Anterior cingulate cortex (tissue), 58 donors: Measurements from ENCODE around the gene SH3YL1.
A peak's percentile ranks its signal among the peaks of the same experiment; 100 is the strongest.

Source experiments
- DNase-seq, 58 donors: peaks; one replicate each; lab custom pipeline; 2025; lab: John Stamatoyannopoulos, UW

SH3YL1 gene, protein sequence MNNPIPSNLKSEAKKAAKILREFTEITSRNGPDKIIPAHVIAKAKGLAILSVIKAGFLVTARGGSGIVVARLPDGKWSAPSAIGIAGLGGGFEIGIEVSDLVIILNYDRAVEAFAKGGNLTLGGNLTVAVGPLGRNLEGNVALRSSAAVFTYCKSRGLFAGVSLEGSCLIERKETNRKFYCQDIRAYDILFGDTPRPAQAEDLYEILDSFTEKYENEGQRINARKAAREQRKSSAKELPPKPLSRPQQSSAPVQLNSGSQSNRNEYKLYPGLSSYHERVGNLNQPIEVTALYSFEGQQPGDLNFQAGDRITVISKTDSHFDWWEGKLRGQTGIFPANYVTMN

DNA sequence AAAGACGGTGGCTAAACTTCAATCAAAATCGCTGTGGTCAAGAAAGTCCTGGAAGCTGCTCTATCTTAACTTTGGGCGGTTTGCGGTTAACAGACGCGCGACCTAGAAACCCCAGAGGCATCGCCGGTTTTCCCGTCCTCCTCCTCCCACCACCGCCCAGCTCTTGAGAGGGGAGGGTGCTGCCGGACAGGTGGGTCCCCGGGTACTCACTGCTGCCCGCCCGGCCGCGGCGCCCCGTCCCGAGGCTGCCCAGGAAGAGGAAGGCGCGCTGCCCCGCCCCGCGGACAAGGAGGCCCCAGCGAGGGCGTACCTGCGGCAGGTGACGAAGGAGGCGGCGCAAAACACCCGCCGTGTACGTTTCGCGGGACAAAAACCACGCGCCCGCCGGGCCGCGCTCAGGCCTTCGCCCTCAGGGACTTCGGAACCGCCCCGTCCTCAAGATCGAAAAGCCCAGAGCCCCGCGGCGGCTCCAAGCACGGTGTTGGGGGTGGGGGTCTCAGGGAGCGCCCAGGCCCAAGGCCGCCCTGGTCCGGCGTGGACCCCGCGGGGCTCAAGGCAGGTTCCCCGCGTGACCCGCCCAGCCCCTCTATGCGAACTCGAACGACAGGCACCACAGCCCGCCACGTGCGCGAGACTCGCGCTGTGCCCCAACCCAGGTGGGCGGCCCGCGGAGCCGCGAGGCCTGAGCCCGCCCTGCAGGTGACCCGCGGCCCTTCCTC lies at the start of gene SH3YL1:
Gene SH3YL1 (minus strand): TSS at position 259 of the 719 bp plus-strand sequence. CDS start 48 bp downstream, at position 211.
- no peak for DNase-seq

DNA sequence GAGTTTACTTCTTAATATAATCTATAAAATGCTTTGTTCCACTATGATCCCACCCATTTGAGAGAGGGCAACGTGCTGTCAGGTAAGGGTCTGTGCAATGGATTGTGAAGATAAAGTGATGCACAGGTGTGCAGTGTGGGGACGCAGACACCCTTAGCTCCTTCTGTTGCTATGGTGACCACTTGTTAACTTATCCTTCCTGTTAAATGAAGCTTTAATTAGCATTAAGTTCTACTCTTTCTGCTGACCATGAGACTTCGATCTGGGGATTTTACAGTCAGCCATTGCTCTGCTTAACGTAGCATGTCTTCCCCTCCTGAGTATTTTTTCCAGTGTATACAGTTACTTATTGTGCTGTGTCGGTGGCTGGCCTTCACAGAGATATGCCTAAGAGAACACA lies 47.2 kb upstream of the SH3YL1 start:
- no peak for DNase-seq

DNA sequence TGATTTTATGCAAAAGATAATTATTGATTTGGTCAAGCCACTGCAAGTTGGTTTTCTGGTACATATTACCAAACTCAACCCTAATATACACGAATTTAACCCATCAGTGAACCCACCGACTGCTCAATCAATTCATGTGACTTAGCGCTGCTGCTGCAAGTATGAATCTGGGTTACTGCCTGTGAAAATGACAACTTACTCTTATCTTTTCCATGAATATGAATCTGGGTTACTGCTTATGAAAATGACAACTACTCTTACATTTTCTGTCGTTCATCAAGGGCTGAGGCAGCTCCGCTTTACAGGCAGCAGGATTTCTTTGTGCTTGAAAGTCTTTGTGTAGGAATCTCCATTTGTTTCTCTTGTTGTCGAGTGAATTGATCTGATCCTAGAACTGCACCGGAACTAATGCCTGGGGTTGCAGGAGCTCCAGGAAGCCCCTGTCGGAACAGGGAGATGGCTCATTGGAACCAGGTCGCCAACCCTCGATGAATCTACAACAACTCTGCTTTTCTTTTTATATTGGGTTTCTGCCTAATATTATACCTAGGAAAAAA lies 46.2 kb upstream of the SH3YL1 start:
- no peak for DNase-seq

DNA sequence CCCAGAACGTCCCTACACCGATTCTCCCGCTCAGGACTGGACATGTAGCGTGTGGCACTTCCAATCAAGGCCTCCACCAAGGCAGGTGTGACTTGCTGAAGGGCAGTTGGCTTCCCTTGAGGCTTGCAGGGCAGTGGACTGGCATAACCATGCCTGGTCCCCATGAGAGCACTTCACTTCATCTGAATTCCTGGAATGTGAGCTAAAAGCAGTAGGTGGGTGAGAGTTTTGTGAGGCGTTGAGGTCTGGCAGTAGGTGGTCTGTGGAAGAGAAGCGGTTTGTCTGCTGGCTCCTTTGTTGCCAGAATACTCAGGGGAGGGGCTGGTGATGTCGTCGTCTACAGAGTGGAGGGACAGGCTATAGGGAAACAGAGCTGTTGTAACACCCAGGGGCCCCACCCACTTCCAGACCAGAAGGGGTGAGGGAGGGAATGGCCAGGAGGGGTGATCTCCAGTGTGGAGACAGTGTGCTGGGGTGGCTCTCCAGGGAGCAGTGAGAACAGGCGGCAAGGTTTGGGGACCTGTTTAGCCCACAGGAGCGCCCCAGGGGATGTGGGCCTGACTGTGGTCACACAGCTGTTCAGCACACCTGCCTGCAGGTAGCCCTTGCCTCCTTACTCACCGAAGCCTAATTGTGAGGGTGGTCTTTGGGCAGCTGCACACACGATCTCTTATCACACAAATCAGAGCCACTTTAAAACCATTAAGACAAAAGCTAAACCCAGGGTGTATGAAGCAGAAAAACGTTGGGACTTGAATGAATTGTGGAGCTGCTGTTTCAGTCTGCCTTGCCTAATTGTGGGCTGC lies 45.5 kb upstream of the SH3YL1 start:
- no peak for DNase-seq

DNA sequence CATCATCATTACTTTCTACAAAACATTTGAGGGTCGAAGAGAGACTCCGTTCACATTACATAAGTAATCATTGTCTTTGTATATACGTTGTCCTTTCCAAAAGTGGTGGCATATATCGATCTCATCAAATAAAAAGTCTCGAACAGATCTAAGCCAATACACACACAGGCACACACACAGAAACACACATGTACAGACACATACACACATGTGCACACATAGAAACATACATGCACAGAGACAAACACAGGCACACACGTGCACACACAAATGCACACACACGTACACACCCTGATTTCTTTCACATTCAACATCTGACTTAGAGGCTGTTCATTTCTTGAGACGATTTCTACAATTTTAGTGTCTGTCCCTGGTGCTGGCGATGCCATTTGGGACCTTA lies 41.5 kb upstream of the SH3YL1 start:
- DNase-seq: no peak

DNA sequence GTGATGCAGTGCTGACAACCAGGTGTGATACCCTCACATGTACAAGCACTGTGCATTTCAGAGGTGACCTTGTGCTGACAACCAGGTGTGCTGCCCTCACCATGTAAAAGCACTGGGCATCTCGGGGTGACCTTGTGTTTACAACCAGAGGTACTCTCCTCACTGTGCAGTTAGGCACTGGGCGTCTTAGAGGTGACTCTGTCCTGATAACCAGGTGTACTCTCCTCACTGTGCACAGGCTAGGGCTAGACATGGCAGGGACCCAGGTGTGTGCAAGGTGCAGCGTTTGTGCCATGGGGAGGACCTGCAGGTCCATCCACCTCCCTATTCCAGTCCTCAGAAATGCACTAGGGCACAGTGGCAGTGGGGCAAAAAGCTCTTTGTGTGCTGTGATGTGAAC lies 32.5 kb upstream of the SH3YL1 start:
- no peak for DNase-seq

DNA sequence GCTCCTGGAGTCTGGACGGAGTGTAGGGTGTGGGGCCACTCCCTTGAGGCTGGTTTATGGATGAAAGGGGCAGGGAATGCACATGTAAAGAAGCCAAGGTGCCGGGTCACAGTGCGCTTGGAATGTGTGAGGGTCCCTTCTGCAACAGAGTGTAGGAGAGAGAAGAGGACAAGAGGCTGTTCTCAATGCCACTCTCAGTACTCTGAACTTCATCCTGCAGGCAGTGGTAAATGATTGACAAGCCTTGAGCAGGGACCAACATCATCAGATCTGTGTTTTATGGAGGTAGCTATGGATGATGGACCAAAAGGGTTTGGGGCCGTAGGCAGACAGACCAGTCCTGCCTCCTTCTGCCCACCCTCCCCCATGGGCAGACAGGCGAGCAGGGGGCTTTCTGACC lies 31.3 kb upstream of the SH3YL1 start:
- no peak for DNase-seq

DNA sequence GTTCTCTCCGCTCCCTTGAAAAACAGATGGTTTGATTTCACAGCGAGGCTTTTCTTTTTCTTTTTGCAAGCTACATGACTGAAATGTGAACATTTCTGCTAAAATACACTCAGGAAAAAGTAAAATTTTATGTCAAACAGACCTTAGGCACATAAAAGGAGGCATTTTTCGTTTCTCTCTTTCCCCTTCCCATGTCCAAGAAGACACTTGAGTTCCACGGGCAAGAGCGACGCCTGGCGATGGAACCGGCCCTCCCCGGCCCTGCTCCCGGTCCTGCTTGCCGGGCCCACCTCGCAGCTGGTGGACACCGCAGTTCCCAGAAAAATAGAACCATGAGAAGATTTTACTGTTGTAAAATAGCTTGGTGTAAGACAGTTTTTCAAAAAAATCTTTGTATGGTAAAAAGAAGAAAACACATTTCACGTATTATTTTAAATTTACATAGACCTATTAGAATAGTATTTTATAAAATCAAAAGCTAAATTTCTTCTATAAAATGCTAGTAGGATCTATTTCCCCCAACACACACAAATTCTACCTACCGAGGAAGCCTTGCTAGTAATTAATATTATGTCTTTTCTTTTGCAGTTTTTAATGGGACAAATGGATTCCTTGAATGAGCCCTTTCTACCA lies 26.4 kb upstream of the SH3YL1 start:
- peak in 55 of 58 donors; percentile 8 to 83 (median 53) for DNase-seq

DNA sequence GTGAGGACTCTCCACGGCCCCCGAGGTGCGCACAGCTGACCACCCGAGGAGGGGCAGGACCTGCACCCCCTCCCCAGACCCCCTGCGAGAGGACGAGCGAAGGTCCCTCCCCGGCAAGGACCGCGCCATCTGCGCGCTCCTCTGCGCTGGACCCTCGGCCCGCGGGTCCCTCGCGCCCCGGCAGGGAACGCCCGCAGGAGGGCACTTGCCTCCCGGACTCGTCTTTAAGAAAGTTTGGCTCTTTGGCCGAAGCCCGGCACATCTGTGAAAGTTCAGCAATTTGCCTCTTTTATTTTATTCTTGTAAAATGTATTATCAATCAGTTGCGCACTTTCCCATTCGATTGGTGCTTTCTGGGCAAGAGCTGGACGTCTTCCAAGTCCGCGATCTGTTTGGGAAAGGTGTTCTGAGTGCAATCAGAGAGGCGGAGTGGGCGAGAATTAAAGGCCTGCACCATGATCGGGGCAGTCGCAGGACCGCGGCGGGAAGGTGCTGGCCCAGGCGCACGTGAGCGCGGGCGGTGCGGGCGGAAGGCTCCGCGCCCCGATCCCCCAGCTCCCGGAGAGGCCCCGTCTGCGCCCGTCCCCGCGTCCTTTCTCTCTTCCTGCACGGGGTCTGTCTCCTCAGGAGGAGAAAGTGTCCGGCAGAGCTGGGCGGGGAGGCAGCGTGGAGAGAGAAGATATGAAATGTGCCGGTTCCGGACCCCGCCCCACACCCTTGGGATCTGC lies 25.7 kb upstream of the SH3YL1 start:
- DNase-seq: peak in 4 of 58 donors; percentile 17 to 40 (median 25)

DNA sequence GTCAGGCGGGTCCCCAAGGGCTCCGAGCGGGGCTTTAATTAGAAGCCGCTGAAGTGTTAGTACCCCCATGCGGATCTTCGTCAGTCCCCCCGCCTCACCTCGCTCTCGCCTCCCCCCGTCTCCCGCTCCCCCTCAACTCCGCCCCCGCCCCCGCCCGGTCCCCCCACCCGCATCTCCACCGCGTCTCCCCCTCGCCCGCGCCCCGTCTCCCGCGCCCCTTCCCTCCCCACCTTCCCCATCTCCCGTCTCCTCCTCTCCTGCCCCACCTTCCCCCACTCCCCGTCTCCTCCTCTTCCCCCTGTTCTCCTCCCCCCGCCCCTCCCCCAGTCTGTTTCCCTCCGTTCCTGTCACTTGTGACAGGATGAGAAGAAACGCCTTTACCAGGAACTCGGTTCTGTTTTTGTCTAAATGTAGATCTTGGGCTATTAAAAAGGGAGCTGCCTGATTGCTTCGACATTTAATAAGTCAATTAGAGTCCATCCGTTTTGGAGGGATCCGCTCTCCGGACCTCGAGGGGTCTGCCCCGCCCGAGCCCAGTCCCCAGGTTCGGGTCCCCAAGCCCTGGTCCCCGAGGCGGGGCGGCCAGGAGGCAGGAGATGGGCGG lies 25.0 kb upstream of the SH3YL1 start:
- peak in 1 of 58 donors; percentile 2 for DNase-seq

DNA sequence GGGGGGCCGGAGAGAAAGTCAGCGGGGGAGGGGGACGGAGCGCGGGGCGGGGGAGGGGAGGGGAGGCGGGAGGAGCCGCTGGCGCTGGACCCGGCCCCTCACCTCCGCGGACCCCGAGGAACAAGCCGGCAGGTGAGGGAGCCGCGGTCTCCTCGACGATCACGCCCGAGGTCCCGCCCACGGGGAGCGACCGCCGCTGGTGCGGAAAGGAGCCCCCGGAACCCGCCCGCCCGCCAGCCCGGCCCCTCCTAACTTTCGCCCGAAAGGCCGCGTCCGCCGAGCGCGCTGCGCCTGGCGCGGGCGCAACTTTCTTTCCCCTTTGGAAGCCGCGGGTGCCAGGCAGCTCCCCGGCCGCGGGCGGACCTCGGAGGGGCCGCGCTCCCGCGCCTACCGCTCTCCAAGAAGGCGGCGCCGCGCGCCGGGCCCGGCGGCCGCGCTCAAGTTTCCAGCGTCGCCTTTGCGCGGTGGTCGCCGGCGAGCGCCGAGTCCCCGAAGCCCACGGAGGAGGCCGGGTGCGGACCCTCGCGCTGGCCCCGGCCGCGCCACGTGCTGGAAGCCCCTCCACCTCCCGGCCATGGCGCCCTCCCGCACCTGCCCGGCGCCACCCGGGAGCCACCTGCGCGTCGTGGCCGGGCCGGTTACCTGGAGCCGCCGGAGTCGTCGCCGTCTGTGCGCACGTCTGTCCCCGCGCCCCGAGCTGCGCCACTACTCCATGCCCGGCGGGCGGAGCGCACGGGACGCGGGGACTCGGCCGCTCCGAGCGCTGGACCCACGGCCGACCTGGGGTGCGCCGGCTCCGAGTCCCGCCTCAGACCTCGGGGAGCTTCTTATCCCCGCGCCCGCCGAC lies 24.3 kb upstream of the SH3YL1 start, which contains the start of gene ALKAL2:
Gene ALKAL2 (minus strand): TSS at position 181 of the 847 bp plus-strand sequence. CDS start 256 bp downstream, outside the sequence.
- no peak for DNase-seq

DNA sequence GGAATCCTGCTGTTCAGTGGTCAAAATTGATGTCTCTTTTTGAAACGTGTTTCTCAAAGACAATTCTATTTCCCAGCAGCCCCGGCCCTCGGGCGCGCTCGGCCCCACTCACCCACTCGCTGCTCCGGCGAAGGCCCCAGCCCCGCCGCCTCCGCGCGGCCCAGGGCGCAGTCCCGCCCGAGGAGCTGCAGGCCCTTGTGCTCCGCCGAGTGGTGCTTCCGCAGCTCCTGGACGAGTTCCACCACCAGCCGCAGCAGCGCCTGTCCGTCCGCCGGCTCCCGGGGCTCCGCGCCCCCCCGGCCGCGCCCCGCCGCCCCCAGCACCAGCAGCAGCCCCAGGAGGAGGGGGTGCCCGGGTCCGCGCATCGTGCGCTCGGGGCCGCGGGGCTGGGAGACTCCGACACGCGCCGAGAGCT lies 23.6 kb upstream of the SH3YL1 start:
- DNase-seq: no peak

DNA sequence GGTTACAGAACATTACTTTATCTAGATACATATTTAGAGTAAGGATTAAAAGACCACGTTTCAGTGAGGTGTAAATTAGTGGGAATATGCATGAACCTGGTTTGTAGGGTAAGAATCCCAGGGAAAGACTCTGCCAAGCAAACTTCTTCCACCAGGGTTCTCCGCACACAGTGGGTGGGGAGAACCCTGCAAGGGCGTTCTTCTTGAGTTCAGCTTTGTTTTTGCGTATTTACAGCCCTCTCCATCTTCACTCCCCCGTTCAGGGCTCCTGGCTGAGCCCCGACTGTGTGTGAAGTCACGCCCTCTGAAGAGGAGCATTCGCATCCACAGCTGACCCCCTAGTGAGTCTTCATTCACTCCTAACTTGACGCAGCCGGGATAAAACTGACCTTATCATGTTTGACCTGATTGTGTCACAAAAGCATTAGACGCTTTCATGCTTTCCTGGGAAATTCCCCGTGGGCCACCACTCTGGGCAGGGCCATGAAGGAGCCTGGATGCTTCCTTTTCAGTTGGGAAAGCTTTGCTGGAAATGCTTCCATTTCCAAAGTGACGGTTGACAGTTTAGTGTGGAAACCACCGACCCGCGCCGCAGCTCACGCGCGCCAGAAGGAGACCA lies 23.1 kb upstream of the SH3YL1 start:
- no peak for DNase-seq

DNA sequence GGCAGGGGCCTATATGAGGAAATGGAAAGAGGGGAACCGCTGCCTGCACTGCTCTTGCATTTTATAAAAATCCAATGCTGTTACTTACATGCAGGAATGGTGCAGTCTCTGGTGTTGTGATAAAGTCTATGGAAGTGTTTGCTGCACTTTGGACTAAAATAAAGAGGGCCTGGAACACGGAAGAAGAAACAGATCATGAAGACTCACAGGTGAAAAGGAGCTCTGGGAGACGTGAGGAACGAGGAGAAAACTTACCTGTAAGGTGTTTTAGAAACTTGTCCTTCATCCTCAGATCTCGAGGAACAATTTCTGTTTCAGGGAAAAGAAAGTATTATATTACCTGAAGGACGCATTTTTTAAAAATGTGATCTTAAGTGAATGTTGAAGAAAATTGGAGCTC lies 22.2 kb upstream of the SH3YL1 start:
- DNase-seq: no peak

DNA sequence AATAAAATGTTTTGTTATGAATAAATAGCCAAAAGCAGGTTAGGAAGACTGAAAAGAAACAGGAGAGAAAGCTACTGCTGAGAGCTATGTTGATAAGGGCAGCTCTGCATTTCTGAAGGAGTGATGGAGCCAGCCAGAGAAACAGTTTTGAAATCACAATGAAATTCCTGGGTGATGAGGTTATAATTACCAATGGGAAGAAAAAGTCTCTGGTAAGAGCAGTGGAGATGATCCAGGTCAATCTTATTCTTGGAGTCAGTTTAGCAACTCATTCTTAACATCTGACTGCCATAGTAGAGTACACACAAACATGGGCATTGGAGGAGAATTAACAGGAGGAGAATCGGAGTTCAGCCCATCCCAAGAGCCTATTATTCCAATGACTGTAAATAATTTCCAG lies 21.7 kb upstream of the SH3YL1 start:
- DNase-seq: no peak

DNA sequence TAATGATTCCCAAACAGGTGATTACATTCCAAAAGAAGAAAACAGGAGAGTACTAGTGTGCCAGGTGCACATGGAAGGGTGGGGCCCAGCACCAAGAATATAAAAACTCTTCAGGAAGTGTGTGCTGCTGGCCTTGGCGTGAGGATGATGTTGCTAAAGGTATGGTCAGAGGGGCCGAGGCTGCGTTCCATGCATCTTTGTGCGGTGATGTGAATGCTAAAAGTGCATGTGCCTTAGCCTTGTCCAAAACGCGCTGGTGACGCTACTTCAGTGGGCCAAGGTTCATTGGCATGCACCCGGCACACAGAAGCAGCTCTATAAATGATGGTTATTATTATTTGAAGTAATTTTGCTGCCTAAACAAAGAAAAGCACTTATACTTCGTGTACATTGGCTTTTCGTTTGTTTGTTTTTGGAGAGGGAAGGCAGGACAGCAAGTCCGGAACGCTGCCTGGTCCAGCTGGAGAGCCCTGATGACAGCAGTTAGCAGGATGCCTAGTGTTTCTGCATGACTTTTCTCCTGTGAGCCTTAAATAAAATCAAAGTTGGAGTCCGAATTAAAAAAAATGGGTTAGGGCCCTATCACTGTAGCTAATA lies 21.2 kb upstream of the SH3YL1 start:
- DNase-seq: no peak
